ENCODE results near the gene ARHGAP4. TPM values are rescaled to one million over a fixed set of nuclear protein-coding genes. Genes with fewer than 3 reads are reported as not detected.

Gene ARHGAP4
- total RNA-seq, 2 experiments from 2014 or later = 456 to 463 TPM

- H3K27me3 Mint-ChIP-seq = no peaks in the 10 kb centered on the region
- Histone ChIP-seq H3K9me3 (ENCODE audit: control insufficient read depth in 1 of 2, insufficient read depth in 1 of 2, low read length in 2 of 2) (no peaks in the 10 kb centered on the region), H3K27ac (ENCODE audit: low read depth in 1 of 2, low read length in 2 of 2) (no peak overlapping the region), H3K27me3 (ENCODE audit: control insufficient read depth in 1 of 2, insufficient read depth in 2 of 2, low read length in 2 of 2) (no peaks in the 10 kb centered on the region), H3K4me1 (ENCODE audit: insufficient read depth, low read length) (no peaks in the 10 kb centered on the region), H3K4me3 (ENCODE audit: low read length) (no peak overlapping the region), H3K36me3 (ENCODE audit: insufficient read depth, low read length) (no peaks in the 10 kb centered on the region)
- POLR2A ChIA-PET = no interaction called here
- H3K4me1 Mint-ChIP-seq (ENCODE audit: low read depth) = no peaks in the 10 kb centered on the region
- H3K4me3 Mint-ChIP-seq = no peak overlapping the region
- intact Hi-C loops (cut with DNase I, micrococcal nuclease) = no loop called here
- DNase-seq = no peak
- H3K27ac Mint-ChIP-seq = no peak overlapping the region
- H3K36me3 Mint-ChIP-seq (ENCODE audit: low read depth) = no peaks in the 10 kb centered on the region
- TF ChIP-seq, protein P1, sequence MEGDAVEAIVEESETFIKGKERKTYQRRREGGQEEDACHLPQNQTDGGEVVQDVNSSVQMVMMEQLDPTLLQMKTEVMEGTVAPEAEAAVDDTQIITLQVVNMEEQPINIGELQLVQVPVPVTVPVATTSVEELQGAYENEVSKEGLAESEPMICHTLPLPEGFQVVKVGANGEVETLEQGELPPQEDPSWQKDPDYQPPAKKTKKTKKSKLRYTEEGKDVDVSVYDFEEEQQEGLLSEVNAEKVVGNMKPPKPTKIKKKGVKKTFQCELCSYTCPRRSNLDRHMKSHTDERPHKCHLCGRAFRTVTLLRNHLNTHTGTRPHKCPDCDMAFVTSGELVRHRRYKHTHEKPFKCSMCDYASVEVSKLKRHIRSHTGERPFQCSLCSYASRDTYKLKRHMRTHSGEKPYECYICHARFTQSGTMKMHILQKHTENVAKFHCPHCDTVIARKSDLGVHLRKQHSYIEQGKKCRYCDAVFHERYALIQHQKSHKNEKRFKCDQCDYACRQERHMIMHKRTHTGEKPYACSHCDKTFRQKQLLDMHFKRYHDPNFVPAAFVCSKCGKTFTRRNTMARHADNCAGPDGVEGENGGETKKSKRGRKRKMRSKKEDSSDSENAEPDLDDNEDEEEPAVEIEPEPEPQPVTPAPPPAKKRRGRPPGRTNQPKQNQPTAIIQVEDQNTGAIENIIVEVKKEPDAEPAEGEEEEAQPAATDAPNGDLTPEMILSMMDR (IDR thresholded peaks at IDR 0.05) = no peak
- no peak for ATAC-seq (ENCODE audit: poor library complexity)
- CTCF ChIA-PET = no interaction called here
- no peaks in the 10 kb centered on the region for H3K9me3 Mint-ChIP-seq
These were observed 62.6 kb downstream of the ARHGAP4 start for GRCh38 chrX:153863251-153863991.

DNA sequence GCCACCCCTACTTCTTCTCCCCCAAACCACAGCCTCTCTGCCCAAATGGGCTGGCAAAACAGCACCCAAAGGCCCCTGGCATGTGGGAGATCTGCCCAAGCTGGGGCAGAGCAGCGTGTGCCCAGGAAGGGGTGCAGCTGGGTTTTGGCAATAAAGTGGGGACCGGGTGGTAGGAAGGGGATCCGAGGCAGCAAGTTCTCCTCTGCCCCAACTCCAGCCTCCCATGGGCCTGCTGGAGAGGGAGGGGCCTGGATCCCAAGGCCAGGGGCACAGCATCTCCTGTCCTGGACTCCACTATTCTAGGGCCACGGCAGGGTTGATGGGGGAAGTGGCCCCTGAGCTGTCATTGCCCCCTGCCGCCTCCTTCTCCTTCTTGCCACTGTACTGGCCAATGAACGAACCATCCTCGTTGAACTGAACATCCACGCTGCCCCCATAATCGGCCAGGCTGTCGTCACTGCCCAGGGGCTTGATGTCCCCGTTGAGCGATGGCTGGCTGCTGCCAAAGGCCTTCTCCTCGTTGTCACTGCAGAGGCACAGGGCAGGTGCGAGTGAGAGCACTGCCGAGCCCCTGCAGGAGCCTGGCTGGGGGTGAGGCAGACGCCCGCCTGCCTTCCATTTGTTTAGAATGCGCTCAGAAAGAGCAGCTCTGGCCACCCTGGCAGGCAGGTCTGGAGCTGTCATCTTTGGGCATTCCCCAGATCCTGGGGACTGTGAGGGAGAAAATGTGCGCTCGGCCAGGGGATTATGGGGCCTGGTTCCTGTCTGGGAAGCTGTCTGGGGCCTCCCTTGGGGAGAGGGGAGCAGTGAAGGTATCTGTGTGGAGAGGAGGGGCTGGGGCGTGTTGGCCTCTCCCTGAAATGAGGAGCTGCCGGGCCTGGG, 63.5 kb downstream of the ARHGAP4 start:
- no peak overlapping the region for H3K27ac Mint-ChIP-seq
- TF ChIP-seq, protein P1 (IDR thresholded peaks at IDR 0.05) = no peak
- CTCF ChIA-PET = no interaction called here

DNA sequence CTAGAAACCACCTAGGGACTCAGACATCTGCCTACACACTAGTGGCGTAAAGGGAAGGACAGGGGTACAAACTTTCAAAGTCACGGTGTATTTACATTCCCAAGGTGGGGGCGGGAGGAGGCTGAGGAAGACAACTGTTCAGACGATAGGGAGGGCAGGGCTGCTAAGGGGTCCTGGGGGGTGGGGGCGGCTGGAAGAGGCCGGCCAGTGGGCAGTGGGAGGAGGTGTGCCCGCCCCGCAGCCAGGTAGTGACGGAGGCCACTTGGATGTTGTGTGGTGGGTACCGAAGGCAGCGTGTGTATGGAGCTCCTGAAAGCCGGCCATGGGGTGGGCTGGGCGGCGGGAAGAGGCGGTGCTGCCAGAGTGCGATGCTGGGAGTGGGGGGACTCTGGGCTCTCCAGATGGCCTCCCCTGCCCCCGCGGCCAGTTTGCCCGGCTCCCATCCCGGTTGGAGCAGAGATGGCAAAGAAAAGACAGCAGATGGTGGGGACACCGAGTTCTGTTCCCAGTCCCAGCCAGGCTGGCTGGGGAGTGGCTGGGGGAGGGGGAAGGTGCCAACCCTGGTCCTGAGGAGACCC, 64.2 kb downstream of the ARHGAP4 start:
- Histone ChIP-seq H3K36me3 (ENCODE audit: insufficient read depth, low read length) (no peaks in the 10 kb centered on the region), H3K9me3 (ENCODE audit: control insufficient read depth in 1 of 2, insufficient read depth in 1 of 2, low read length in 2 of 2) (no peaks in the 10 kb centered on the region), H3K4me3 (ENCODE audit: low read length) (no peak overlapping the region), H3K27me3 (ENCODE audit: control insufficient read depth in 1 of 2, insufficient read depth in 2 of 2, low read length in 2 of 2) (no peaks in the 10 kb centered on the region), H3K4me1 (ENCODE audit: insufficient read depth, low read length) (peaks cover 8% of the 10 kb centered on the region), H3K27ac (ENCODE audit: low read depth in 1 of 2, low read length in 2 of 2) (no peak overlapping the region)
- DNase-seq = no peak
- H3K4me3 Mint-ChIP-seq = no peak overlapping the region
- POLR2A ChIA-PET = no interaction called here
- ATAC-seq (ENCODE audit: poor library complexity) = no peak
- no peak overlapping the region for H3K27ac Mint-ChIP-seq
- H3K36me3 Mint-ChIP-seq (ENCODE audit: low read depth) = no peaks in the 10 kb centered on the region
- H3K27me3 Mint-ChIP-seq = no peaks in the 10 kb centered on the region
- CTCF ChIA-PET = no interaction called here
- TF ChIP-seq, protein P1 (IDR thresholded peaks at IDR 0.05) = no peak
- H3K4me1 Mint-ChIP-seq (ENCODE audit: low read depth) = peaks cover 4% of the 10 kb centered on the region
- intact Hi-C loops (cut with DNase I, micrococcal nuclease) = no loop called here
- H3K9me3 Mint-ChIP-seq = no peaks in the 10 kb centered on the region

More for the DNA sequence above, 63.5 kb downstream of the ARHGAP4 start:
- no peaks in the 10 kb centered on the region for H3K27me3 Mint-ChIP-seq
- Histone ChIP-seq H3K4me3 (ENCODE audit: low read length) (no peak overlapping the region), H3K27me3 (ENCODE audit: control insufficient read depth in 1 of 2, insufficient read depth in 2 of 2, low read length in 2 of 2) (no peaks in the 10 kb centered on the region), H3K9me3 (ENCODE audit: control insufficient read depth in 1 of 2, insufficient read depth in 1 of 2, low read length in 2 of 2) (no peaks in the 10 kb centered on the region), H3K27ac (ENCODE audit: low read depth in 1 of 2, low read length in 2 of 2) (no peak overlapping the region), H3K36me3 (ENCODE audit: insufficient read depth, low read length) (no peaks in the 10 kb centered on the region), H3K4me1 (ENCODE audit: insufficient read depth, low read length) (peaks cover 3% of the 10 kb centered on the region)
- DNase-seq (no peak), ATAC-seq (ENCODE audit: poor library complexity) (no peak)
- H3K4me3 Mint-ChIP-seq = no peak overlapping the region
- POLR2A ChIA-PET = interaction anchor here (0.7 kb wide), 1 partner anchor 63 kb away, joined by 3 read pairs; no protein-coding TSS in a partner anchor
- H3K4me1 Mint-ChIP-seq (ENCODE audit: low read depth) = peaks cover 2% of the 10 kb centered on the region
- no peaks in the 10 kb centered on the region for H3K36me3 Mint-ChIP-seq (ENCODE audit: low read depth)
- intact Hi-C loops (cut with DNase I, micrococcal nuclease) = no loop called here
- no peaks in the 10 kb centered on the region for H3K9me3 Mint-ChIP-seq

Measured in CD4-positive, alpha-beta T cell (primary cell).